HCT116 (cell line): ENCODE measurements around the gene TNNT2. TPM values are rescaled to one million over a fixed set of nuclear protein-coding genes. Genes with fewer than 3 reads are reported as not detected.
A peak's percentile ranks its signal among the peaks of the same experiment; 100 is the strongest.

Experiments used
- ATAC-seq: fragments of 200-7000 bp; cut with Tn5 transposase; 2 replicates; pipeline ENCODE4 v1.9.1; 2020; ENCODE audit warnings: mild to moderate bottlenecking, moderate library complexity
- BruUV-seq: library from RNA; stranded (reverse); fragments of 400-500 nt; replicated peaks from 2 replicates; lab custom pipeline; 2021; lab: Mats Ljungman, UMichigan
- CTCF ChIA-PET: fragments of 300-600 bp; sonication (Branson Sonifier 250); formaldehyde crosslinking; loops from one replicate; lab custom pipeline; 2021; ENCODE audit warnings: antibody characterized with exemption; lab: Charles Lee
- POLR2A ChIA-PET: fragments of 300-600, 350-600 bp; sonication (Branson Sonifier 250); formaldehyde crosslinking; loops from one replicate; lab custom pipeline; 2021; ENCODE audit warnings: antibody characterized with exemption; lab: Charles Lee
- RAD21 ChIA-PET, 2 experiments: fragments of 300-600 bp; sonication (Branson Sonifier 250); formaldehyde crosslinking; loops; one replicate each; lab custom pipeline; 2023; ENCODE audit warnings: low total read pairs in 2 of 2; ENCODE audit not compliant: uncharacterized antibody in 2 of 2, unreplicated experiment in 2 of 2, low non-redundant PET in 1 of 2; lab: Charles Lee
- DNase-seq: peaks from one replicate; pipeline ENCODE4 v3.0.0-alpha.2; 2010; ENCODE audit warnings: low read depth, low spot score
- H2AFZ ChIP-seq: fragments of 200-600 bp; shearing (Covaris generic), sonication (generic); 2 replicates; pipeline ENCODE4 v1.6.1; 2017; ENCODE audit warnings: low read depth, mixed run types, mixed read lengths, antibody characterized with exemption, low read length; ENCODE audit not compliant: poor library complexity, severe bottlenecking
- H3K27ac ChIP-seq: 2 replicates; pipeline ENCODE4 v1.5.1; 2012; ENCODE audit warnings: low read depth, low read length
- H3K27me3 ChIP-seq: fragments of 200-600 bp; sonication (generic); 2 replicates; pipeline ENCODE4 v1.6.1; 2016; ENCODE audit warnings: mixed run types, low read length, mixed read lengths; ENCODE audit not compliant: insufficient read depth
- H3K36me3 ChIP-seq, 2 experiments: fragments of 200-500 bp in 1 of 2; fragments of 200-600 bp in 1 of 2; sonication (Bioruptor generic) in 1 of 2; sonication (generic) in 1 of 2; 2 replicates each; pipeline versions ENCODE4 v1.5.1 to v1.6.1; 2014 to 2016; ENCODE audit warnings: low read length in 2 of 2, inconsistent platforms in 1 of 2, mixed read lengths in 1 of 2, mixed run types in 1 of 2; ENCODE audit not compliant: insufficient read depth in 2 of 2, control insufficient read depth in 1 of 2
- H3K4me1 ChIP-seq, 2 experiments: fragments of 200-600 bp in 1 of 2; sonication (generic) in 1 of 2; 2 replicates each; pipeline versions ENCODE4 v1.5.1 to v1.6.1; 2012 to 2017; ENCODE audit warnings: low read length in 2 of 2, inconsistent platforms in 1 of 2, mild to moderate bottlenecking in 1 of 2, mixed read lengths in 1 of 2, mixed run types in 1 of 2, moderate library complexity in 1 of 2; ENCODE audit not compliant: insufficient read depth in 2 of 2, control insufficient read depth in 1 of 2
- H3K4me2 ChIP-seq: fragments of 200-600 bp; sonication (generic); 2 replicates; pipeline ENCODE4 v1.6.1; 2017; ENCODE audit warnings: mixed run types, low read length, mixed read lengths
- H3K4me3 ChIP-seq, 2 experiments: fragments of 200-600 bp in 1 of 2; sonication (generic) in 1 of 2; replicated peaks in 1 of 2; 2 replicates each; pipeline ENCODE4 v1.5.1; 2011 to 2016; ENCODE audit warnings: low read length in 2 of 2, control low read depth in 1 of 2, low read depth in 1 of 2, mild to moderate bottlenecking in 1 of 2, mixed read lengths in 1 of 2, mixed run types in 1 of 2
- H3K79me2 ChIP-seq: fragments of 200-600 bp; sonication (generic); 2 replicates; pipeline ENCODE4 v1.6.1; 2017; ENCODE audit warnings: mild to moderate bottlenecking, mixed run types, low read length, moderate library complexity, mixed read lengths; ENCODE audit not compliant: insufficient read depth
- H3K9ac ChIP-seq: fragments of 200-600 bp; sonication (generic); 2 replicates; pipeline ENCODE4 v1.6.1; 2016; ENCODE audit warnings: low read length, mixed read lengths
- H3K9me2 ChIP-seq: fragments of 200-600 bp; sonication (generic), shearing (Covaris generic); 2 replicates; pipeline ENCODE4 v1.6.1; 2017; ENCODE audit warnings: mixed run types, mild to moderate bottlenecking, moderate library complexity; ENCODE audit not compliant: insufficient read depth
- H3K9me3 ChIP-seq, 2 experiments: fragments of 200-500 bp in 1 of 2; fragments of 200-600 bp in 1 of 2; sonication (Bioruptor generic) in 1 of 2; sonication (generic) in 1 of 2; 2 replicates each; pipeline ENCODE4 v1.6.1; 2014 to 2017; ENCODE audit warnings: low read length in 2 of 2, mixed read lengths in 2 of 2, inconsistent platforms in 1 of 2, low read depth in 1 of 2, mild to moderate bottlenecking in 1 of 2, mixed run types in 1 of 2, moderate library complexity in 1 of 2; ENCODE audit not compliant: control insufficient read depth in 1 of 2, insufficient read depth in 1 of 2
- H4K20me1 ChIP-seq: fragments of 200-600 bp; sonication (generic), shearing (Covaris generic); 2 replicates; pipeline ENCODE4 v1.6.1; 2017; ENCODE audit warnings: mixed run types, mild to moderate bottlenecking, moderate library complexity; ENCODE audit not compliant: insufficient read depth
- CTCF ChIP-seq, 3 experiments: fragments of 200-600 bp in 1 of 3; sonication (generic) in 1 of 3; IDR thresholded peaks in 2 of 3; conservative IDR thresholded peaks in 1 of 3; 2 replicates each; pipeline ENCODE4 v1.5.1; 2012 to 2017; ENCODE audit warnings: low read depth in 2 of 3, low read length in 2 of 3, antibody characterized with exemption in 1 of 3, borderline replicate concordance in 1 of 3, control low read depth in 1 of 3, mild to moderate bottlenecking in 1 of 3, mixed read lengths in 1 of 3, mixed run types in 1 of 3, moderate library complexity in 1 of 3; ENCODE audit not compliant: insufficient read depth in 1 of 3
- EZH2phosphoT487 ChIP-seq: fragments of 200-600 bp; IDR thresholded peaks from 2 replicates; pipeline ENCODE4 v1.6.1; 2018; ENCODE audit warnings: antibody characterized with exemption, borderline replicate concordance
- POLR2A ChIP-seq: IDR thresholded peaks from 2 replicates; pipeline ENCODE4 v1.7.0; 2011; ENCODE audit warnings: borderline replicate concordance; ENCODE audit not compliant: insufficient read depth, insufficient read length; ENCODE audit errors: extremely low read depth
- POLR2AphosphoS5 ChIP-seq: IDR thresholded peaks from 2 replicates; pipeline ENCODE4 v1.6.1; 2011; ENCODE audit warnings: mild to moderate bottlenecking, low read depth, low read length, moderate library complexity
- RAD21 ChIP-seq: IDR thresholded peaks from 2 replicates; pipeline ENCODE4 v1.6.1; 2012; ENCODE audit warnings: low read depth, mild to moderate bottlenecking
- REST ChIP-seq: IDR thresholded peaks from 2 replicates; pipeline ENCODE4 v1.6.1; 2012; ENCODE audit warnings: low read depth
- SRF ChIP-seq: IDR thresholded peaks from 2 replicates; pipeline ENCODE4 v1.6.1; 2012; ENCODE audit warnings: low read depth
- ZBTB33 ChIP-seq: IDR thresholded peaks from 2 replicates; pipeline ENCODE4 v1.6.1; 2011; ENCODE audit warnings: mild to moderate bottlenecking, low read length, moderate library complexity; ENCODE audit not compliant: insufficient replicate concordance; ENCODE audit errors: extremely low read depth
- intact Hi-C: fragments of 100-400 bp; cut with micrococcal nuclease; formaldehyde crosslinking; loops from 2 replicates; pipeline ENCODE4 v1.10.0; 2022
- total RNA-seq: library from RNA; stranded (reverse); gene quantifications from one replicate; pipeline ENCODE4 v1.2.1, GENCODE V29; 2021; ENCODE audit not compliant: unreplicated experiment

The TNNT2 gene
- total RNA-seq, 1 experiment from 2014 or later = 2.0 TPM

GRCh38 chr1:201346337-201346939 lies 31.0 kb downstream of the TNNT2 start (continued):
- TF ChIP-seq CTCF (IDR thresholded peaks at IDR 0.05 in 2 of 3, conservative IDR thresholded peaks at IDR 0.05 in 1 of 3; ENCODE audit: borderline replicate concordance in 1 of 3, insufficient read depth in 1 of 3, low read depth in 2 of 3, low read length in 2 of 3) = peak; percentile 78 to 83 (median 83)
- TF ChIP-seq, all 23 proteins: peak for 2

- Histone ChIP-seq H4K20me1 (no peaks in the 10 kb centered on the region), H3K4me2 (no peak overlapping the region), H3K27ac (no peak overlapping the region), H3K4me1 (peaks cover 2 to 15% of the 10 kb centered on the region in 2 experiments; a peak in 3 of 4 replicates), H3K9ac (no peak overlapping the region), H3K27me3 (no peaks in the 10 kb centered on the region), H3K9me3 (peaks cover 5% of the 10 kb centered on the region in 2 experiments; a peak in 1 of 4 replicates), H3K79me2 (no peaks in the 10 kb centered on the region), H3K4me3 (no peak overlapping the region), H3K9me2 (no peaks in the 10 kb centered on the region), H2AFZ (no peak overlapping the region), H3K36me3 (no peaks in the 10 kb centered on the region)
- POLR2A ChIA-PET = no interaction called here
- CTCF ChIA-PET = interaction anchor here (2.2 kb wide), 1 partner anchor 36 kb away, joined by 14 read pairs; no protein-coding TSS in a partner anchor
- TF ChIP-seq SRF (no peak), POLR2A (no peak), REST (no peak), RAD21 (no peak), ZBTB33 (no peak), CTCF (IDR thresholded peaks at IDR 0.05 in 2 of 3, conservative IDR thresholded peaks at IDR 0.05 in 1 of 3; ENCODE audit: borderline replicate concordance in 1 of 3, insufficient read depth in 1 of 3, low read depth in 2 of 3, low read length in 2 of 3) (no peak), POLR2AphosphoS5 (no peak), EZH2phosphoT487 (no peak)
- intact Hi-C loops = no loop called here
- DNase-seq (no peak), ATAC-seq (no peak)
- RAD21 ChIA-PET = no interaction called here
- no TSS peak for BruUV-seq
Observed at GRCh38 chr1:201345081-201345355, 32.5 kb downstream of the TNNT2 start.
